Nephron (organoid): ENCODE results near the gene RNASEH2B.
A peak's percentile ranks its signal among the peaks of the same experiment; 100 is the strongest.

Experiments used
- H3K27ac Mint-ChIP-seq, 3 experiments: 2 replicates each; pipeline ENCODE4 v1.8.0; 2020; ENCODE audit warnings: mixed read lengths in 3 of 3, mild to moderate bottlenecking in 2 of 3, moderate library complexity in 1 of 3
- H3K27me3 Mint-ChIP-seq: 2 replicates; pipeline ENCODE4 v1.8.0; 2021; ENCODE audit warnings: low read depth, mild to moderate bottlenecking, moderate library complexity, mixed read lengths
- H3K36me3 Mint-ChIP-seq: 2 replicates; pipeline ENCODE4 v1.8.0; 2020; ENCODE audit warnings: low read depth, mixed read lengths
- H3K4me1 Mint-ChIP-seq: 2 replicates; pipeline ENCODE4 v1.8.0; 2020; ENCODE audit warnings: mixed read lengths
- H3K4me3 Mint-ChIP-seq, 3 experiments: 2 replicates each; pipeline ENCODE4 v1.8.0; 2020; ENCODE audit warnings: mild to moderate bottlenecking in 3 of 3, mixed read lengths in 3 of 3, moderate library complexity in 2 of 3
- H3K9me3 Mint-ChIP-seq: 2 replicates; pipeline ENCODE4 v1.8.0; 2020; ENCODE audit warnings: mixed read lengths
- CTCF ChIP-seq, 3 experiments: fragments of 200-600 bp; sonication (generic); IDR thresholded peaks; one replicate each; pipeline ENCODE4 v1.5.0; 2021; ENCODE audit warnings: antibody characterized with exemption in 3 of 3; ENCODE audit not compliant: unreplicated experiment in 3 of 3

RNASEH2B gene

GRCh38 chr13:50991579-50992521 lies 82.3 kb downstream of the RNASEH2B start:
- peaks cover 6% of the 10 kb centered on the region for H3K27me3 Mint-ChIP-seq
- H3K4me3 Mint-ChIP-seq, result no peak overlapping the region
- H3K9me3 Mint-ChIP-seq, result peaks cover 3% of the 10 kb centered on the region
- peaks cover 4% of the 10 kb centered on the region for H3K36me3 Mint-ChIP-seq
- H3K27ac Mint-ChIP-seq, result peak overlapping the region; percentile 86 to 91 (median 89)
- no peak for TF ChIP-seq CTCF (IDR thresholded peaks at IDR 0.05; ENCODE audit: unreplicated experiment in 3 of 3)
- peaks cover 83% of the 10 kb centered on the region for H3K4me1 Mint-ChIP-seq

GRCh38 chr13:50993371-50993770 lies 83.8 kb downstream of the RNASEH2B start:
- H3K4me3 Mint-ChIP-seq, result peak overlapping the region in 1 of 3 experiments; percentile 48
- no peak for TF ChIP-seq CTCF (IDR thresholded peaks at IDR 0.05; ENCODE audit: unreplicated experiment in 3 of 3)
- H3K36me3 Mint-ChIP-seq, result peaks cover 4% of the 10 kb centered on the region
- H3K4me1 Mint-ChIP-seq, result peaks cover 96% of the 10 kb centered on the region
- H3K27me3 Mint-ChIP-seq, result peaks cover 6% of the 10 kb centered on the region
- H3K27ac Mint-ChIP-seq, result peak overlapping the region; percentile 86 to 94 (median 92)
- peaks cover 3% of the 10 kb centered on the region for H3K9me3 Mint-ChIP-seq

- H3K4me1 Mint-ChIP-seq, result peaks cover 98% of the 10 kb centered on the region
- peak overlapping the region; percentile 86 to 94 (median 92) for H3K27ac Mint-ChIP-seq
- peaks cover under 1% of the 10 kb centered on the region for H3K9me3 Mint-ChIP-seq
- peaks cover under 1% of the 10 kb centered on the region for H3K36me3 Mint-ChIP-seq
- peaks cover 6% of the 10 kb centered on the region for H3K27me3 Mint-ChIP-seq
- no peak for TF ChIP-seq CTCF (IDR thresholded peaks at IDR 0.05; ENCODE audit: unreplicated experiment in 3 of 3)
- H3K4me3 Mint-ChIP-seq, result peak overlapping the region; percentile 11 to 48 (median 19)
These were observed 84.3 kb downstream of the RNASEH2B start for GRCh38 chr13:50993934-50994333.

- Mint-ChIP-seq H3K4me3 (peak overlapping the region in 1 of 3 experiments; percentile 40), H3K27ac (peak overlapping the region; percentile 86 to 94 (median 92)), H3K9me3 (no peaks in the 10 kb centered on the region), H3K27me3 (peaks cover 6% of the 10 kb centered on the region), H3K4me1 (peaks cover 98% of the 10 kb centered on the region), H3K36me3 (no peaks in the 10 kb centered on the region)
- TF ChIP-seq CTCF (IDR thresholded peaks at IDR 0.05; ENCODE audit: unreplicated experiment in 3 of 3), result no peak
These were observed 85.1 kb downstream of the RNASEH2B start for GRCh38 chr13:50994651-50995050.

- peaks cover 98% of the 10 kb centered on the region for H3K4me1 Mint-ChIP-seq
- no peak overlapping the region for H3K4me3 Mint-ChIP-seq
- H3K27ac Mint-ChIP-seq, result peak overlapping the region; percentile 86 to 94 (median 92)
- no peaks in the 10 kb centered on the region for H3K36me3 Mint-ChIP-seq
- no peak for TF ChIP-seq CTCF (IDR thresholded peaks at IDR 0.05; ENCODE audit: unreplicated experiment in 3 of 3)
- no peaks in the 10 kb centered on the region for H3K9me3 Mint-ChIP-seq
- H3K27me3 Mint-ChIP-seq, result peaks cover 3% of the 10 kb centered on the region
These were observed 86.3 kb downstream of the RNASEH2B start for GRCh38 chr13:50995854-50996253.
